Activated CD4-positive, alpha-beta T cell treated with anti-CD3 and anti-CD28 coated beads, Interleukin-2, amount 50 U/mL, for 24 hours (primary cell): ENCODE results near the gene SPATA21.
"Not testable (repeated sequence)": the region's sequence is repeated elsewhere in the genome, so short reads cannot be mapped to it uniquely, and the experiment has no call there.

Source experiments
- DNase-seq, 2 donors: peaks; one replicate each; pipeline ENCODE4 v3.0.0-alpha.2; 2020; ENCODE audit warnings: low read depth in 1 of 2, low spot score in 1 of 2

The SPATA21 gene

DNA sequence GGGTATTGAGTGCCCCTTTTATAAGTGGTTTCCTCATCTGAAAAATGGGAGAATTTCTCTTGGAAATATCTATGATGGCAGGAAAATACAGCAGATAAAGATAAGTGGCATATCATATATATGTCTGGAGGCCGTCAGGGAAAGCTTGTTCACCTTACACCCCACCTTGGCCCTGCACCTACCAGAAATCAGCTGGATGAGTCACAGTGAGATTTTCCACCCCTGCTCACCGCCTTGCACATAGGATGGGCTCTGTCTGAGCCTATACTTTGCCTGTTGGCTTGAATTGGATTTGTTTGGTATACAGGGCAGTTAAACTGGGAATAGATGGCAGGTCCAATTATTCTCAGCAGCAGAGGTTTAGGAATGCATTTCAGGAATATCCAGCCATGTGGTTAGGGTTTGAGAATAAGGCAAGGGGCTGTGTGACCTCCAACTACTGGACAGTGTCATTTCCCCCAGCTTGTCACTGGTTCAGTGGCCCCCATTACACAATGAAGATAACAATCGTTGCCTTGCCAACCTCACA lies at the start of gene SPATA21:
TSS of gene SPATA21 (minus strand) at position 479 of the 529 bp plus-strand sequence. CDS start 6,053 bp downstream, outside the sequence.
- DNase-seq: no peak

- not testable (repeated sequence) for DNase-seq
These were observed 49.8 kb upstream of the SPATA21 start for GRCh38 chr1:16487011-16487410.

- DNase-seq: not testable (repeated sequence)
These were observed 49.1 kb upstream of the SPATA21 start for GRCh38 chr1:16486316-16486715.

GRCh38 chr1:16484931-16485330 lies 47.7 kb upstream of the SPATA21 start:
- no peak for DNase-seq

DNA sequence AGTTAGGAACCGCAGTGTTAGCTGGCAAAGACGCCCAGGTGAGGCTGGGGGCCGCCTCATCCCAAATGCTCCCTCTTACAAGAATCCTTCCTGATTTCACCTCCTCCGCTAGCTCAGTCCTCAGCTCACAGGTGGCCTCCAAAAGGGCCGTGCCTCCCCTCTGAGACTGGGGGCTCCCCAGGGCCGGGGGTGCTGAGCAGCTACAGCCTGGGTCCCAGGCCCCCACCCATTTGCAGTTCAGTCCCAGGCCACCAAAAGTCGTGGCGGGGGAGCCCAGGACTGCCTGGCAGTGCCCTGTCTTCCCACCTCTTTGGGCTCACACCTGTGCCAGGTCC lies 47.2 kb upstream of the SPATA21 start:
- DNase-seq: no peak

DNA sequence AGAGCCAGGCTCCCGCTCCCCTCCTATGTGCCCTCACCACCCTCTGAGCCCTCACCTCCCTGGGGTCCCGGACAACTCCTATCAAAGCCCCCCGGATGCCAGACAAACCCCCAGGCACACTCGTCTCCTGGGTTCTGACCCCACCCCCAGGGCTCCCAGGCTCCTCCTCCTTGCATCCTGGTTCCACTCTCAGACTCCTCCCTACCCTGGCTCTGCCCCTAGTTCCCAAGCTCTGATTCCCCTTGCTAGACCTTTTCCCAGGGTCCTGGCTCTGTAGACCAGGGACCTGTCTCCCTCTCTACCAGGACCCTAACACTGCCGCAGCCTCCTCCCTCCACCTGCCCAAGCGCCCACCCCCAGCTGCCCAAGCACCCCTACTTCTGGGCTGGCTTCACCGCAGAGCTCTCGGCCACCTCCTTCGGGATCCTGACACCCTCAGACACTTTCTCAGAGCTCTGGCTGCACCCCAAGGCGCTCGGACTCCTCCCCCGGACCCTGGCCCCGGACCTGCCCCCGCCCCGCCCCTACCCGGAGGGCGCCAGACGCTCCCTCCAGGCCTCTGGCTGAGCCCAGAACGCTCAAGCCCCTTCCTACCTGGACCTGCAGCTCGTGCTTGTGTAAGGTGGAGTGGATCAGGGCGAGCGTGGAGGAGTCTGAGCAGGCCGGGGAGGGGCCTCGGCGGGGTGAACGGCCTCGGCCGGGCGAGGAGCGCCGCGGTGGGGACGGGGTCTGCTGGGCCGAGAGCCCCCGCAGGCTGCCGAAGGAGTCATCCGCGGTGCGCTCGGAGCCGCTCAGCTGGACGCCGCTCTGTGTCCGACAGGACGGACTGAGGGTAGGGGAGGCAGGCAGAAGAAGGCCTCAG lies 46.6 kb upstream of the SPATA21 start:
- DNase-seq: not testable (repeated sequence)

GRCh38 chr1:16483146-16483545 lies 45.9 kb upstream of the SPATA21 start:
- DNase-seq: not testable (repeated sequence)

GRCh38 chr1:16478091-16478490 lies 40.9 kb upstream of the SPATA21 start:
- no peak for DNase-seq

GRCh38 chr1:16475771-16476770 lies 38.8 kb upstream of the SPATA21 start:
- not testable (repeated sequence) for DNase-seq

GRCh38 chr1:16474891-16475290 lies 37.7 kb upstream of the SPATA21 start:
- not testable (repeated sequence) for DNase-seq

GRCh38 chr1:16474166-16474800 lies 37.1 kb upstream of the SPATA21 start:
- DNase-seq: no peak

GRCh38 chr1:16468558-16468957 lies 31.3 kb upstream of the SPATA21 start:
- DNase-seq: no peak

DNA sequence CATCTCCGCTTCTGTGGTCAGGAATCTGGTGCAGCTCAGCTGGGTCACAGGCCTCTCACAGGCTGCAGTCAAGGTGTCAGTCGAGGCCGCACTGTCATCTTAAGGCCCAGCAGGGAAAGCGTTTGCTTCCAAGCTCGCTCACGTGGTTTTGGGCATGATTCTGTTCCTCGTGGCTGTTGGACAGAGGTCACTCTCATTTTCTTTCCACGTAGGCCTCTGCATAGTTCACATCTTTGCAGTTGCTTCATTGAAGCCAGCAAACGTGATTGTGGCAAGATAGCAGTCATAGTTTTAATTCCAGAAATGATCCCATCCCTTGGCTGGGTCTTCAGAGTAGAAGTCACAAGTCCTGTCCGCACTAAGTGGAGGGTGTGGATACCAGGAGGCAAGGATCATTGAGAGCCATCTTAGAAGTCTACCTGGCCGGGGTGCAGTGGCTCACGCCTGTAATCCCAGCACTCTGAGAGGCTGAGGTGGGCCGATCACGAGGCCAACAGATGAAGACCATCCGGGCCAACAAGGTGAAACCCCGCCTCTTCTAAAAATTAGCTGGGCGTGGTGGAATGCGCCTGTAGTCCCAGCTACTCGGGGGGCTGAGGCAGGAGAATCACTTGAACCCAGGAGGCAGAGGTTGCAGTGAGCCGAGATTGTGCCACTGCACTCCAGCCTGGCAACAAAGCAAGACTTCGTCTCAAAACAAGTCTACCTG lies 27.8 kb upstream of the SPATA21 start:
- no peak for DNase-seq

DNA sequence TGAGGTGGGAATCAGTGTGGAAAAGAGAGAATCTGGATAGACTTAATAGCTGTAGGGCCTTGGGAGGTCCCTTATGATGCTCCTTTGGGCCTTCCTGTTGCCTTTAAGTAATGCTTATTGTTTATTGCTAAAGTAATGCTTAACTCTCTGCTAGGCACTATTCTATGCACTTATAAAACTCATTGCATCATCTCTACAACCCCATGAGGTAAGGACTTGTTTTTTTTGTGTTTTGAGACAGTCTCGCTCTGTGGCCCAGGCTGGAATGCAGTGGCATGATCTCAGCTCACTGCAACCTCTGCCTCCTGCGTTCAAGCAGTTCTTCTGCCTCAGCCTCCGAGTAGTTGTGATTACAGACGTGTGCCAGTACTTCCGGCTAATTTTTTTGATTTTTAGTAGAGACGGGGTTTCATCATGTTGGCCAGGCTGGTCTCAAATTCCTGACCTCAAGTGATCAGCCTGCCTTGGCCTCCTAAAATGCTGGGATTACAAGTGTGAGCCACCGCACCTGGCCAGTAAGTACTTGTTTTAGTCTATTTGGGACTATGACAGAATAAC lies 25.6 kb upstream of the SPATA21 start:
- no peak for DNase-seq

DNA sequence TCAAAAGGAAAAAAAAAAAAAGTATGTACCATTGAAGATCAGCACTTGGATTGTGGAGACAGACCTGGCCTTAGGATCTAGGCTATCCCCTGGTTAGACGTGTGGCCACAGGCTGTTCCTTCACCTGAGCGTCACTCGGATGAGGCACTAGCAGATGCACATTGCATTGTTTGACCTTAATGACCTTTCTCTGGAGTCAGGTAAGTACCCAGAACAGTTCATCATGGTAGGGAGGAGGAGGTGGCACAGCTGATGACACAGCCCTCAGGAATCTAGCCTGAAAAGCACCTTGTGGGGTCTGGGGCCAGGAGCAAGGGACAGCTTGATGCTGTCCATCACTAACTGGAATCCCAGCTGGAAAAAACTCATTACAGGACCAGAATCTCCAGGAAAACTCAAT lies 24.5 kb upstream of the SPATA21 start:
- no peak for DNase-seq

DNA sequence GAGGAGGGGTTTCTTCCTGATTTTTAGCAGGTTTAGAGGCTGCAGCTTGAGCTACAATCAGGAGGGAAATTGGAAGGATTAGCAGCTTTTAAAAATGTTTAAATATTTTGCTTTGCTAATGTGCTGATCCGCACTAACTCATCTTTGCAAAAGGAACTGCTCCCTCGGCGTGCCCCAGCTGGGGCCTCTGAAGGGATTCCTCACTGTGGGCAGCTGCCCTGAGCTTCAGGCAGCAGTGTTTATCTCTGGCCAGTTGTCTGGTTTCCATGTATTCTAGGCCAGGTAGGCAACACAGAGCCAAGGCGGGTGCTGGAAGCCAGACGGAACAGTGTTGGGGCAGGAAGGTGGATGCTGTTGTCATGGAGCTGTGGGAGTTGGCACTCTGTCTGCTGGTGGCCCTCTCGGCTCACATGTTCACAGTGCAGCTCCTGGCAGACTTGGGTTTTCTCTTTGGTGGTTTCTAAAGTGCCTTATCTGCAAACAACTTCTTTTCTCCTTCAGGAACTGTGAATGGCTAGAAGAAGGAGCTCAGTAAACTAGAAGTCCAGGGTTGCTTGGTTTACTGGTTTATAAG lies 22.2 kb upstream of the SPATA21 start:
- DNase-seq: no peak

DNA sequence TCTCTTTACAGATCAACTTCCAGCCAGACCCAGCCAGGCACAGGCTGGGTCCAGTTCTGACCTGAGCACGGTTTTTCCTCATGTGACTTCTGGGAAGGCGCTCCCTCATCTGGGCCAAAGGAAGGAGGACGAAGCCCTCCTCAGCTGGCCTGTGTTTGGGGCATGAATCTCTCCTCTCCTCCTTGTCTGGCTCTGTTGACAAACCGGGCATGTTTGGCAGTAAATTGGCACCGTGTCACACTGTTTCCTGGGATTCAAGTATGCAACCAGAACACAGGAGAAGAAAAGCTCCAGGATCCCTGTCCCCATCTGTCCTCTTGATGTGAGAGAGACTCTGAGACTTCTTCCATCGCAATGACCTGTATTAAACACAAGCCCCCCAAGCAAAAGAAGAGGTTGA lies 21.6 kb upstream of the SPATA21 start:
- DNase-seq: no peak

DNA sequence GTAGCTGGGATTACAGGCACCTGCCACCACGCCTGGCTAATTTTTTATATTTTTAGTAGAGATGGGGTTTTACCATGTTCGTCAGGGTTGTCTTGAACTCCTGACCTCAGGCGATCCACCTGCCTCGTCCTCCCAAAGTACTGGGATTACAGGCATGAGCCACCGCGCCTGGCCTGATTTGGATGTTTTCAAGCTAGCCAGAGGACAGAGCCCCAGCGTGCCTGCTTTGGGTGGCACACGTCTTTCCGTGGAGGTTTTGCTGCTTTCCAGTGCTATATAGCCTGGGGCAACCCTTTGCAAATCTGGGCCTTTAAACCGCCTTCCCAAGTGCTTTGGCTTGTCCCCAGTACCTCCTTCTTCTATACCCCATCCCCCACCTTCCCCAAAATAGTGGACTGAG lies 18.9 kb upstream of the SPATA21 start:
- DNase-seq: not testable (repeated sequence)

- DNase-seq: not testable (repeated sequence)
These were observed 17.7 kb upstream of the SPATA21 start for GRCh38 chr1:16454909-16455308.
